SK-N-MC (cell line): Measurements from ENCODE around the gene HPS1.

Source experiments
- DNase-seq: peaks from one replicate; pipeline ENCODE4 v3.0.0-alpha.2; 2011; ENCODE audit warnings: low read depth, low spot score
- H3K27ac ChIP-seq: fragments of 200-600 bp; sonication (generic); 2 replicates; pipeline ENCODE4 v1.5.1; 2016; ENCODE audit warnings: mixed run types
- H3K36me3 ChIP-seq: fragments of 200-600 bp; sonication (generic); 2 replicates; pipeline ENCODE4 v1.6.1; 2017; ENCODE audit warnings: antibody characterized with exemption, low read length, mixed read lengths; ENCODE audit not compliant: insufficient read depth
- H3K4me3 ChIP-seq: fragments of 200-600 bp; sonication (generic); 2 replicates; pipeline ENCODE4 v1.5.1; 2016
- H3K9ac ChIP-seq: fragments of 200-600 bp; sonication (generic); 2 replicates; pipeline ENCODE4 v1.8.0; 2017; ENCODE audit warnings: mixed run types, mixed read lengths; ENCODE audit not compliant: insufficient read length
- H3K9me3 ChIP-seq: fragments of 200-600 bp; sonication (generic); 2 replicates; pipeline ENCODE4 v1.6.1; 2017; ENCODE audit warnings: low read depth, mild to moderate bottlenecking, antibody characterized with exemption, low read length, moderate library complexity, mixed read lengths
- EZH2 ChIP-seq: fragments of 200-600 bp; sonication (generic); IDR thresholded peaks from one replicate; pipeline ENCODE4 v1.6.1; 2017; ENCODE audit warnings: antibody characterized with exemption
- FOXP2 ChIP-seq: optimal IDR thresholded peaks from 2 replicates; pipeline ENCODE3; 2011; ENCODE audit warnings: mild to moderate bottlenecking, moderate library complexity; ENCODE audit not compliant: insufficient read depth; ENCODE audit errors: extremely low read length, control extremely low read depth
- POLR2AphosphoS5 ChIP-seq: IDR thresholded peaks from 2 replicates; pipeline ENCODE4 v1.6.1; 2012; ENCODE audit warnings: mild to moderate bottlenecking, low read depth, low read length, borderline replicate concordance

Gene HPS1

DNA sequence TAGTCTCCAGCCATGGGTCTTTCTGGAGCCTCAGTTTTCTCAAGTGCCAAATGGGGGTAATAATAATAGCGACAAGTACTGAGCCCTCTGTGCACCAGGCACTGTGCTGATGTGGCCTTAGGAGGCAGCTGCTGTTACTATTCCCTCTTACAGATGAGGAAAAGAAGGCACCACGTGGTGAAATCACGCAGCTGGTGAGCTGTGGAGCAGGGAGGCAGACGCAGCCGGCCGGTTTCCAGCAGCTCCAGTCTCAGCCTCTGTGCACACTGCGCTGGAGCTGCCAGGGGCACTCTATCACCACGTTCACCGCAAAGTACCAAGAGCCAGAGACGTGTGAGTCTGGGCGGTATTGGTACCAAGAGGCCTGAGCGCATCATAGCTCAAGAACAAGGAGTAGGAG lies 41.3 kb downstream of the HPS1 start:
- Histone ChIP-seq H3K36me3 (no peaks in the 10 kb centered on the region), H3K9me3 (no peaks in the 10 kb centered on the region), H3K4me3 (no peak overlapping the region), H3K27ac (no peak overlapping the region), H3K9ac (no peak overlapping the region)
- no peak for DNase-seq
- TF ChIP-seq EZH2 (no peak), POLR2AphosphoS5 (no peak), FOXP2 (no peak)

DNA sequence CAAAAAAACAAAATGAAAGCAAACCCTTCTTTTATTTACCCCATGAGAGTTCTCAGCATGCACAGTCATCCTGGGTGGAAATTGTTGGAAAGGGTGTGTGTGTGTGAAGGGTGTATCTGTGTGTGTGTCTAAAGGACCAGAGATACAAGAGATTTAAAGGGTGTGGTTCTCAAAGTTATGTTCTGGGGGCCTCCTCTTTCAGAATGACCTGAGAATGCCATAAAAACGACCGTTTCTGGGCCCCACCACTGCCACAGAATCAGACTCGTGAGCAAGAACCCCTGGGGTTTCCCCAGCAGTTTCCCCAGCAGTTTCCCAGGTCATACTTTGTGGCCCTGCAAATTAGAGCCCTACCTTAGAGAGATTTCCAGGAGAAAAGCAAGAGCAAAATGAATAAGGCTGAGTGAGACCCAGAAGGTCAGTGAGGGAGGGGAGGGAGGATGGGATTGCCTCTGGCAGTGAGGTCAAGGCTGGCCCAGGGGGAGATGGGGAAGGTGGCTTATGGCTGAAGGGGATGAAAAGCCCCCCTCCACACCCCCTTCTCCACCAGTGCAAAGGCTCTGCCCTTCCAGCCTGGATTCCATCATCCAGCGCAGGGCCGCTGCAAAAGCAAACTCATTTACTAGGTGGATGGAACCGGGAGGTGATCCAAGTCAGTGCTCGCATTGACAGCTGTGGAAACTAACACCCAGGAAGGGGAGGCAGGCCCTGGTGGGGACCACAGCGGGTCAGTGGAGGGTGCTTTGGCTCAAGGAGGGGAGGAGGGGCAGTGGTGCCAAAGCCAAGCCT lies 42.0 kb downstream of the HPS1 start:
- no peak overlapping the region for H3K27ac ChIP-seq
- TF ChIP-seq POLR2AphosphoS5 (no peak), EZH2 (no peak), FOXP2 (no peak)
- no peak for DNase-seq
- no peaks in the 10 kb centered on the region for H3K9me3 ChIP-seq
- no peak overlapping the region for H3K9ac ChIP-seq
- no peaks in the 10 kb centered on the region for H3K36me3 ChIP-seq
- H3K4me3 ChIP-seq = no peak overlapping the region

DNA sequence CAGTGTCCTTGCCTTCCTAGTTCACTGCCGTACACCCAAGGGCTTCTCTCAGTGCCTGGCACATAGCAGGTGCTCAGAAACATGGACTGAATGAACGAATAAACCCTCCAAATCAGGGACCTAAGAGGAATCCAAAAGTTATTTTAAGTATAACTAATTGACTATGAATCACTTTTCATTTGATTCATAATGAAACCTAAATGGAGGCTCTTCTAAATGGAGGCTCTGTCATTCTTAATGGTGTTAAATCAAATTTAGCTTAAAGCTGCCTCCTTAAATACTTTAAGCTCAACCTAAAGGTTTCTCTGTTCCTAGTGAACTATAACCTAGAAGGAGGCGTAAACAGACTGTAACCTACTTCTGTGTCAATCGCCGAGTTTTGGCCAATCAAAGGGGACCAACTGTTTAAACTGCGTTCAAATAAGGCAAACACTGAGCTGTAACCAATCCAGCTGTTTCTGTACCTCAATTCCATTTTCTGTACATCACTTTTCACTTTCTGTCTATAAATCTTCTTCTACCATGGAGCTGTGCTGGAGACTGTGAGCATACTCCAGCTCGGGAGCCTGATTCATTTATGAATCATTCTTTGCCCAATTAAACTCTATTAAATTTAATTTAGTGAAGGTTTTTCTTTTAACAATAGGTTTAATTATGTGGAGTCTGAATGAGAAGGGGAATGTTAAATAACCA lies 42.8 kb downstream of the HPS1 start:
- DNase-seq = no peak
- no peak overlapping the region for H3K27ac ChIP-seq
- H3K9ac ChIP-seq = no peak overlapping the region
- H3K4me3 ChIP-seq = no peak overlapping the region
- no peaks in the 10 kb centered on the region for H3K36me3 ChIP-seq
- TF ChIP-seq FOXP2 = no peak
- TF ChIP-seq POLR2AphosphoS5 = no peak
- TF ChIP-seq EZH2 = no peak
- no peaks in the 10 kb centered on the region for H3K9me3 ChIP-seq

DNA sequence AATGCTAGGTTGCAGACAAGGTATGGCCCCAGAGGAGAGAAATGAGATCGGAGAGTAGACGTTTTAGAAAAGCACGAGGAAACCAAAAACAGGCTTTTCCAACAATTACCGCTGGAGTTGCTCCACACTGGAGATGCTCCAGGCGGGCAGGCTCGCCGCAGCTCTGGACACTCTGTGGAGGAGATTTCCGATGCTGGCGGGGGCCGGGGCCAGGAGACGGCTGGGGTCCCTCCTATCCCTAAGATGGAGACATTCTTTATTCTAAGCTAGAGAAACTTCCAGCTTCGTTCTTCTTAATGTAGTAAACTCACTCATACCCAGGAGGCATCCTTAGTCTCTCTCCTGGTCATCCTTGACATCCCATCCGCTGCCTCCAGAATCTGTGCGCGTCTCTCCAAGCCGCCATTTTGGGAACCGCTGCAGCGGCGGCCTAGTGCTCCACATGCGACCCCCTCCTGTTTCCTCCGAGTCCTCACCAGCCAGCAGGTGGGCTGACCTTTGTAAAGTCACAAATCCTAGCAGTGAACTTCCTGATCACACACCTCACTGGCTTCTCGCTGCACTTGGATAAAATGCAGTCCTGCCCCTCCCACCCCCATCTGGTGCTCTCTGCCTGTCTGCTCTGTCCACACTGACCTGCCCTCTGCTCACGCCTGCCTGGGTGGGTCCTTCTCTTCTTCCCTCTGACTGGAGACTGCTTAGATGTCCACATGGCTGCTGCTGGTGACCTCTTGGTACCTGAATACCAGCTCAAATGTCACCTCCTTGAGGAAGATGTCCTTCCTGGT lies 43.6 kb downstream of the HPS1 start:
- Histone ChIP-seq H3K9ac (no peak overlapping the region), H3K36me3 (no peaks in the 10 kb centered on the region), H3K27ac (no peak overlapping the region), H3K9me3 (no peaks in the 10 kb centered on the region), H3K4me3 (no peak overlapping the region)
- no peak for TF ChIP-seq EZH2
- TF ChIP-seq FOXP2 = no peak
- TF ChIP-seq POLR2AphosphoS5 = no peak
- DNase-seq = no peak

GRCh38 chr10:98402478-98402877 lies 44.3 kb downstream of the HPS1 start:
- H3K9ac ChIP-seq = no peak overlapping the region
- no peak overlapping the region for H3K4me3 ChIP-seq
- H3K9me3 ChIP-seq = no peaks in the 10 kb centered on the region
- no peak for DNase-seq
- TF ChIP-seq FOXP2 (no peak), EZH2 (no peak), POLR2AphosphoS5 (no peak)
- no peaks in the 10 kb centered on the region for H3K36me3 ChIP-seq
- no peak overlapping the region for H3K27ac ChIP-seq

DNA sequence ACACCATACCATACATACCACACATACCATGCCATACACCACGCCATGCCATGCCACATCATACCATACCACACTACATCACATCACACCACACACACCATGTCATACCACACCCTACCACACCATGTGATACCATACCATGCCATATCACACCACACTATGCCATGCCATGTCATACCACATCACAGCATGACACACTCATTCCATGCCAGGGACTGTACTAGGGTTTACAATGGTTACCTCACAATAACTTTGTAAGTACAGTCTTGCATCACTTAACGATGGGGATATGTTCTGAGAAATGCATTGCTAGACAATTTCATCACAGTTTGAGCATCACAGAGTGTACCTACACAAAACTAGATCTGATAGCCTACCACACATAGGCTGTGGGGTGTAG lies 46.3 kb downstream of the HPS1 start:
- no peak overlapping the region for H3K9ac ChIP-seq
- no peaks in the 10 kb centered on the region for H3K9me3 ChIP-seq
- no peak for DNase-seq
- TF ChIP-seq EZH2 (no peak), POLR2AphosphoS5 (no peak)
- H3K27ac ChIP-seq = no peak overlapping the region
- H3K4me3 ChIP-seq = no peak overlapping the region
- H3K36me3 ChIP-seq = no peaks in the 10 kb centered on the region

DNA sequence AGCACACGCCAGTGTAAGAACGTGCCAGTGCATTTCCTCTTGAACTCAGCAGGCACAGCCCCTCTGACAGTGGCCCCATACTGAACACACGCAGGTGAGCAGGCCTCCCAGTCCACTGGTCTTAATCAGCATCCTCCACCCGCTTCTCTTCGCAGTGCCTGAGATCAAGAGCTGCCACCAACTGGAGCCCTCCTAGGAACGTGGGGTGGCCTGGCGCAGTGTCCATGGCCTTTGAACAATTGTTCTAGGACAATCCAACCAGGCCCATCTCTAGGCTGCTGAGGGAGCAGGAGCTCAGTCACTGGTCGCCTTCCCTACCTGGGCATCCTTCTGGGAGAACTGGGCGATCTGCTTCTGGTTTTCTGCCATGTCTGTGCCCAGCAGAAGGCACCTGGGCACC lies 47.0 kb downstream of the HPS1 start:
- no peak for DNase-seq
- no peak for TF ChIP-seq EZH2
- no peak for TF ChIP-seq FOXP2
- no peak for TF ChIP-seq POLR2AphosphoS5
- no peaks in the 10 kb centered on the region for H3K36me3 ChIP-seq
- H3K9me3 ChIP-seq = no peaks in the 10 kb centered on the region
- no peak overlapping the region for H3K27ac ChIP-seq
- no peak overlapping the region for H3K9ac ChIP-seq
- H3K4me3 ChIP-seq = no peak overlapping the region

GRCh38 chr10:98397089-98397600 lies 49.6 kb downstream of the HPS1 start:
- H3K27ac ChIP-seq = no peak overlapping the region
- no peak overlapping the region for H3K9ac ChIP-seq
- no peak overlapping the region for H3K4me3 ChIP-seq
- TF ChIP-seq POLR2AphosphoS5 = no peak
- no peak for TF ChIP-seq EZH2
- TF ChIP-seq FOXP2 = no peak
- DNase-seq = no peak
- H3K36me3 ChIP-seq = no peaks in the 10 kb centered on the region
- H3K9me3 ChIP-seq = no peaks in the 10 kb centered on the region
